H9 (cell line): Measurements from ENCODE around the gene ARRDC1. TPM values are rescaled to one million over a fixed set of nuclear protein-coding genes. Genes with fewer than 3 reads are reported as not detected.

Experiments used
- DNase-seq: peaks from one replicate; pipeline ENCODE4 v3.0.0-alpha.2; 2017
- H2AFZ ChIP-seq: one replicate; pipeline ENCODE4 v1.6.1; 2013; ENCODE audit warnings: mild to moderate bottlenecking, low read length, control low read depth, moderate library complexity
- H2AK5ac ChIP-seq: 2 replicates; pipeline ENCODE4 v1.6.1; 2013; ENCODE audit warnings: low read length, control low read depth, mixed read lengths; ENCODE audit not compliant: insufficient read length
- H2BK120ac ChIP-seq: one replicate; pipeline ENCODE4 v1.6.1; 2013; ENCODE audit warnings: low read depth, mild to moderate bottlenecking, low read length, control low read depth, inconsistent platforms; ENCODE audit not compliant: poor library complexity, severe bottlenecking
- H2BK12ac ChIP-seq: 2 replicates; pipeline ENCODE4 v1.6.1; 2013; ENCODE audit warnings: low read length, control low read depth, mixed read lengths, low read depth; ENCODE audit not compliant: insufficient read length
- H2BK15ac ChIP-seq: 2 replicates; pipeline ENCODE4 v1.6.1; 2013; ENCODE audit warnings: low read depth, low read length, control low read depth
- H2BK20ac ChIP-seq: one replicate; pipeline ENCODE4 v1.6.1; 2013; ENCODE audit warnings: low read depth, mild to moderate bottlenecking, low read length, control low read depth, inconsistent platforms; ENCODE audit not compliant: poor library complexity, severe bottlenecking
- H2BK5ac ChIP-seq: 2 replicates; pipeline ENCODE4 v1.6.1; 2013; ENCODE audit warnings: low read length, control low read depth, mixed read lengths; ENCODE audit not compliant: insufficient read length
- H3K14ac ChIP-seq: 2 replicates; pipeline ENCODE4 v1.6.1; 2013; ENCODE audit warnings: low read length, control low read depth; ENCODE audit not compliant: insufficient read depth
- H3K18ac ChIP-seq: 2 replicates; pipeline ENCODE4 v1.6.1; 2013; ENCODE audit warnings: low read depth, mild to moderate bottlenecking, mixed read lengths, low read length, control low read depth; ENCODE audit not compliant: insufficient read length
- H3K23ac ChIP-seq: 2 replicates; pipeline ENCODE4 v1.6.1; 2013; ENCODE audit warnings: low read length, control low read depth, mixed read lengths, low read depth; ENCODE audit not compliant: insufficient read length
- H3K23me2 ChIP-seq: 2 replicates; pipeline ENCODE4 v1.6.1; 2013; ENCODE audit warnings: low read depth, mild to moderate bottlenecking, mixed read lengths, low read length, control low read depth; ENCODE audit not compliant: insufficient read length, poor library complexity, severe bottlenecking
- H3K27ac ChIP-seq: 2 replicates; pipeline ENCODE4 v1.5.1; 2013; ENCODE audit warnings: low read length, control low read depth, mixed read lengths, low read depth; ENCODE audit not compliant: insufficient read length
- H3K27me3 ChIP-seq: 2 replicates; pipeline ENCODE4 v1.6.1; 2013; ENCODE audit warnings: low read length, control low read depth, inconsistent platforms; ENCODE audit not compliant: insufficient read depth
- H3K4ac ChIP-seq: 2 replicates; pipeline ENCODE4 v1.6.1; 2013; ENCODE audit warnings: low read depth, mild to moderate bottlenecking, control low read depth, inconsistent platforms, low read length, moderate library complexity
- H3K4me1 ChIP-seq: 2 replicates; pipeline ENCODE4 v1.6.1; 2013; ENCODE audit warnings: low read length, control low read depth, inconsistent platforms; ENCODE audit not compliant: insufficient read depth
- H3K4me2 ChIP-seq: 2 replicates; pipeline ENCODE4 v1.6.1; 2013; ENCODE audit warnings: low read length, control low read depth, mixed read lengths; ENCODE audit not compliant: insufficient read length, insufficient read depth
- H3K56ac ChIP-seq: 2 replicates; pipeline ENCODE4 v1.6.1; 2013; ENCODE audit warnings: low read depth, mild to moderate bottlenecking, mixed read lengths, low read length, control low read depth; ENCODE audit not compliant: insufficient read length
- H3K79me1 ChIP-seq: 2 replicates; pipeline ENCODE4 v1.6.1; 2013; ENCODE audit warnings: low read depth, mild to moderate bottlenecking, moderate library complexity, low read length, control low read depth, inconsistent platforms; ENCODE audit not compliant: insufficient read depth, poor library complexity, severe bottlenecking
- H3K79me2 ChIP-seq: 2 replicates; pipeline ENCODE4 v1.6.1; 2013; ENCODE audit warnings: low read length, control low read depth, inconsistent platforms; ENCODE audit not compliant: insufficient read depth
- H3K9ac ChIP-seq: 2 replicates; pipeline ENCODE4 v1.6.1; 2013; ENCODE audit warnings: low read length, control low read depth, mixed read lengths; ENCODE audit not compliant: insufficient read length; ENCODE audit errors: extremely low read depth
- H3K9me3 ChIP-seq: one replicate; pipeline ENCODE4 v1.6.1; 2013; ENCODE audit warnings: low read depth, low read length, inconsistent platforms; ENCODE audit not compliant: control insufficient read depth
- H3T11ph ChIP-seq: one replicate; pipeline ENCODE4 v1.6.1; 2013; ENCODE audit warnings: mild to moderate bottlenecking, low read length, control low read depth, inconsistent platforms
- H4K20me1 ChIP-seq: one replicate; pipeline ENCODE4 v1.6.1; 2013; ENCODE audit not compliant: control insufficient read depth, insufficient read length, insufficient read depth
- H4K5ac ChIP-seq: 2 replicates; pipeline ENCODE4 v1.6.1; 2013; ENCODE audit warnings: low read depth, mild to moderate bottlenecking, mixed read lengths, low read length, control low read depth; ENCODE audit not compliant: insufficient read length
- H4K8ac ChIP-seq: replicated peaks from 2 replicates; pipeline ENCODE4 v1.6.1; 2013; ENCODE audit warnings: low read length, control low read depth, mixed read lengths, low read depth; ENCODE audit not compliant: insufficient read length
- H4K91ac ChIP-seq: 2 replicates; pipeline ENCODE4 v1.6.1; 2013; ENCODE audit warnings: low read depth, mild to moderate bottlenecking, moderate library complexity, mixed read lengths, low read length, control low read depth; ENCODE audit not compliant: insufficient read length
- H3K27ac Mint-ChIP-seq, 3 experiments: 2 replicates in 2 of 3; 3 replicates in 1 of 3; pipeline ENCODE4 v1.8.0; 2020 to 2021; ENCODE audit warnings: mixed read lengths in 3 of 3, mild to moderate bottlenecking in 1 of 3, moderate library complexity in 1 of 3
- H3K27me3 Mint-ChIP-seq: 2 replicates; pipeline ENCODE4 v1.8.0; 2021; ENCODE audit warnings: low read depth, mild to moderate bottlenecking, moderate library complexity, mixed read lengths
- H3K36me3 Mint-ChIP-seq, 3 experiments: 2 replicates in 2 of 3; 3 replicates in 1 of 3; pipeline ENCODE4 v1.8.0; 2020 to 2021; ENCODE audit warnings: low read depth in 3 of 3, mixed read lengths in 3 of 3; ENCODE audit not compliant: insufficient read depth in 1 of 3
- H3K4me1 Mint-ChIP-seq, 2 experiments: 2 replicates each; pipeline ENCODE4 v1.8.0; 2020; ENCODE audit warnings: mixed read lengths in 2 of 2
- H3K4me3 Mint-ChIP-seq, 2 experiments: 2 replicates in 1 of 2; 3 replicates in 1 of 2; pipeline ENCODE4 v1.8.0; 2020 to 2021; ENCODE audit warnings: mild to moderate bottlenecking in 2 of 2, mixed read lengths in 2 of 2, moderate library complexity in 1 of 2
- H3K9me3 Mint-ChIP-seq, 2 experiments: 2 replicates in 1 of 2; 3 replicates in 1 of 2; pipeline ENCODE4 v1.8.0; 2020; ENCODE audit warnings: mild to moderate bottlenecking in 2 of 2, mixed read lengths in 2 of 2, moderate library complexity in 1 of 2
- WGBS: extraction: QIAGEN DNeasy Blood & Tissue Kit; methylation state at CpG from one replicate; pipeline ENCODE4 v1.1.7; 2013; ENCODE audit warnings: missing lambda C conversion rate, low lambda C conversion rate, mixed read lengths; ENCODE audit not compliant: insufficient read length; ENCODE audit errors: extremely low coverage; 5-methylcytosine and 5-hydroxymethylcytosine counted together
- long read RNA-seq: library from polyadenylated mRNA; unstranded; transcript quantifications from one replicate; pipeline ENCODE4 v2.0.0, GENCODE V29; 2020
- total RNA-seq: library from RNA; stranded (reverse); gene quantifications from 2 replicates; pipeline ENCODE4 v1.2.1, GENCODE V29; 2021
- TF ChIP-seq, protein P1 (sequence below): fragments of 200-600 bp; sonication (generic); conservative IDR thresholded peaks from 3 replicates; pipeline ENCODE4 v1.8.0; 2021; ENCODE audit warnings: antibody characterized with exemption, mild to moderate bottlenecking

ARRDC1 gene, protein sequence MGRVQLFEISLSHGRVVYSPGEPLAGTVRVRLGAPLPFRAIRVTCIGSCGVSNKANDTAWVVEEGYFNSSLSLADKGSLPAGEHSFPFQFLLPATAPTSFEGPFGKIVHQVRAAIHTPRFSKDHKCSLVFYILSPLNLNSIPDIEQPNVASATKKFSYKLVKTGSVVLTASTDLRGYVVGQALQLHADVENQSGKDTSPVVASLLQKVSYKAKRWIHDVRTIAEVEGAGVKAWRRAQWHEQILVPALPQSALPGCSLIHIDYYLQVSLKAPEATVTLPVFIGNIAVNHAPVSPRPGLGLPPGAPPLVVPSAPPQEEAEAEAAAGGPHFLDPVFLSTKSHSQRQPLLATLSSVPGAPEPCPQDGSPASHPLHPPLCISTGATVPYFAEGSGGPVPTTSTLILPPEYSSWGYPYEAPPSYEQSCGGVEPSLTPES
- total RNA-seq = 26.4 and 34.4 TPM in 2 replicates
- long read RNA-seq, transcript ARRDC1-201 (8 exons, 1,586 nt) = major isoform, 91 of 190 reads
- long read RNA-seq, partial matches to known transcripts = 40 of 190 reads
- long read RNA-seq, other reads (novel, unspliced or antisense) = 58 of 190 reads

DNA sequence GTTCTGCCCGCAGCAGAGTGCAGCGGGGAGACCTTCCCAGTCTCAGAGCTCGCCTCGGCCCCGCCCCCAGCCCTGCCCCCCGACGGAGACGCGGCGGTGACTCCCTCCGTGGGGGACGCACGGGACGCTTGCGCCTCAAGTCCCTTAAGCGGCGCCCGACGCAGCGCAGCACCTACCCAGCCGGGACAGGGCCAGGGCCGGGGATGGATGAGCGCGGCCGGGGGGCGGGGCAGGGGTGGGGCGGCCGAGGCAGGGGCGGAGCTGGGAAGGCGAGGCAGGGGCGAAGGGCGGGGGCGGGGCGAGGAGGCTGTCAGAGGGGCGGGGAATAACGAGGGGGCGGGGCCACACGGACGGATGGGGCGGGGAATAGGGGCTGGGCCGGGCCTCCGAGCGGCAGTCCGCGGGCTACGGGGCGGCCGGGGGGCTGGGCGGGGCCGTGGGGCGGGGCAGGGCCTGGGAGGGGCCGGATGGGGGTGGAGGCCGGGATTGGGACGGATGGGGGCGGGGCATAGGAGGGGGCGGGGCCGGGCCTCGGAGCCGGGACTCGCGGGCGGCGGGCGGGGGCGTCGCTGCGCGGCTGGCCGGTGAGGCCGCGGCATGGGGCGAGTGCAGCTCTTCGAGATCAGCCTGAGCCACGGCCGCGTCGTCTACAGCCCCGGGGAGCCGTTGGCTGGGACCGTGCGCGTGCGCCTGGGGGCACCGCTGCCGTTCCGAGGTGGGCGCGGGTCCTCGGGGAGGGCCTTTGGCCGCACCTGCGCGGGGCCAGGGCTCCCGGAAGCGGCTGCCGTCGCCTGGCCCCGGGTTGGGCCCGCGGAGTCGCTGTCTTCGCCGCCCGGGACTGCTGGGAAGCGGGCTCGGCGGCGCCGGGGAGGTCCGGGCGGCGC, at the start of gene ARRDC1:
TSS of gene ARRDC1 (plus strand) at position 566 of the 884 bp plus-strand sequence. CDS start at position 598, 32 bp downstream.
- no peak within 1 kb of the TSS for H3K27ac ChIP-seq
- no peaks in the 10 kb centered on the region for H3K79me1 ChIP-seq
- H3K4me1 ChIP-seq = no peaks in the 10 kb centered on the region; the same call in 1 of the 2 replicates
- H3K79me2 ChIP-seq = no peaks in the 10 kb centered on the region
- Mint-ChIP-seq H3K27ac (no peak within 1 kb of the TSS; a peak in 1 of 7 replicates), H3K27me3 (peaks cover 26% of the 10 kb centered on the region), H3K36me3 (no peaks in the 10 kb centered on the region; a peak in 1 of 7 replicates), H3K4me1 (peaks cover 20 to 29% of the 10 kb centered on the region in 2 experiments), H3K9me3 (no peaks in the 10 kb centered on the region), H3K4me3 (peak within 1 kb of the TSS; percentile 69 to 81)
- no peaks in the 10 kb centered on the region for H4K20me1 ChIP-seq
- no peak within 1 kb of the TSS for H2BK5ac ChIP-seq
- H3K23ac ChIP-seq = no peak within 1 kb of the TSS
- TF ChIP-seq, protein P1, sequence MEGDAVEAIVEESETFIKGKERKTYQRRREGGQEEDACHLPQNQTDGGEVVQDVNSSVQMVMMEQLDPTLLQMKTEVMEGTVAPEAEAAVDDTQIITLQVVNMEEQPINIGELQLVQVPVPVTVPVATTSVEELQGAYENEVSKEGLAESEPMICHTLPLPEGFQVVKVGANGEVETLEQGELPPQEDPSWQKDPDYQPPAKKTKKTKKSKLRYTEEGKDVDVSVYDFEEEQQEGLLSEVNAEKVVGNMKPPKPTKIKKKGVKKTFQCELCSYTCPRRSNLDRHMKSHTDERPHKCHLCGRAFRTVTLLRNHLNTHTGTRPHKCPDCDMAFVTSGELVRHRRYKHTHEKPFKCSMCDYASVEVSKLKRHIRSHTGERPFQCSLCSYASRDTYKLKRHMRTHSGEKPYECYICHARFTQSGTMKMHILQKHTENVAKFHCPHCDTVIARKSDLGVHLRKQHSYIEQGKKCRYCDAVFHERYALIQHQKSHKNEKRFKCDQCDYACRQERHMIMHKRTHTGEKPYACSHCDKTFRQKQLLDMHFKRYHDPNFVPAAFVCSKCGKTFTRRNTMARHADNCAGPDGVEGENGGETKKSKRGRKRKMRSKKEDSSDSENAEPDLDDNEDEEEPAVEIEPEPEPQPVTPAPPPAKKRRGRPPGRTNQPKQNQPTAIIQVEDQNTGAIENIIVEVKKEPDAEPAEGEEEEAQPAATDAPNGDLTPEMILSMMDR = no peak
- no peak within 1 kb of the TSS for H4K8ac ChIP-seq
- no peak within 1 kb of the TSS for H2BK12ac ChIP-seq
- peak; percentile 96 for DNase-seq
- no peak within 1 kb of the TSS for H3K4ac ChIP-seq
- H3K9ac ChIP-seq = no peak within 1 kb of the TSS
- H3K14ac ChIP-seq = no peak within 1 kb of the TSS; the same call in 1 of the 2 replicates
- H3K23me2 ChIP-seq = peaks cover 7% of the 10 kb centered on the region
- no peak within 1 kb of the TSS for H2BK120ac ChIP-seq
- H4K91ac ChIP-seq = no peak within 1 kb of the TSS
- peak within 1 kb of the TSS; percentile 33 for H3K4me2 ChIP-seq
- H3K27me3 ChIP-seq = no peaks in the 10 kb centered on the region; the same call in 1 of the 2 replicates
- H4K5ac ChIP-seq = no peak within 1 kb of the TSS
- no peak within 1 kb of the TSS for H2BK20ac ChIP-seq
- H3K56ac ChIP-seq = no peak within 1 kb of the TSS
- no peak within 1 kb of the TSS for H2BK15ac ChIP-seq
- H3K18ac ChIP-seq = no peak within 1 kb of the TSS
- no peak within 1 kb of the TSS for H2AK5ac ChIP-seq
- H3K9me3 ChIP-seq = no peaks in the 10 kb centered on the region
- WGBS = no CpG with 5 or more reads among the region's 111 CpGs
- H2AFZ ChIP-seq = no peak within 1 kb of the TSS
- H3T11ph ChIP-seq = no peak within 1 kb of the TSS
